Measurements from ENCODE around the gene HLA-E.

The HLA-E gene

DNA sequence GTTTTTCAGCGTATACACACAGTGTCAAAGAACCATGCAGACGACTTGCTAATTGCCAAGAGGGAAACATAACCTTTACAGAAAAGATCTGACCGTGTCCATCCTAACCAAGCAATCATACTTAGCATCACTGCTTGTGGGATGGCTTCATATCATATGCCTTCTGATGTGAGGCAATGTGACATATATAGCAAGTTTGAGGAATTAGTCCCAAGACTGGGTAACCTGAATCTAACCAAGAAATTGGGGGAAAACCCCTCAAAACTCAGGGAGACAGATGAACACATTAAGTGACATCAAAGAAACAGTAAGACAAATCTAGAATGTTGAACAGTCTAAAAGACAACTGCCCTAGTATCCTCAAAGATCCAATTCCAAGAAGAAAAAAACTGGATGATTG, 48.6 kb downstream of the HLA-E start:
- no peak for TF ChIP-seq RARB (CRISPR knock-in tag; IDR thresholded peaks at IDR 0.05)
- TF ChIP-seq TOX (CRISPR knock-in tag; IDR thresholded peaks at IDR 0.05; ENCODE audit: borderline replicate concordance), result no peak
- TF ChIP-seq, protein P1, sequence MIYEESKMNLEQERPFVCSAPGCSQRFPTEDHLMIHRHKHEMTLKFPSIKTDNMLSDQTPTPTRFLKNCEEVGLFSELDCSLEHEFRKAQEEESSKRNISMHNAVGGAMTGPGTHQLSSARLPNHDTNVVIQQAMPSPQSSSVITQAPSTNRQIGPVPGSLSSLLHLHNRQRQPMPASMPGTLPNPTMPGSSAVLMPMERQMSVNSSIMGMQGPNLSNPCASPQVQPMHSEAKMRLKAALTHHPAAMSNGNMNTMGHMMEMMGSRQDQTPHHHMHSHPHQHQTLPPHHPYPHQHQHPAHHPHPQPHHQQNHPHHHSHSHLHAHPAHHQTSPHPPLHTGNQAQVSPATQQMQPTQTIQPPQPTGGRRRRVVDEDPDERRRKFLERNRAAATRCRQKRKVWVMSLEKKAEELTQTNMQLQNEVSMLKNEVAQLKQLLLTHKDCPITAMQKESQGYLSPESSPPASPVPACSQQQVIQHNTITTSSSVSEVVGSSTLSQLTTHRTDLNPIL (CRISPR knock-in tag; IDR thresholded peaks at IDR 0.05; ENCODE audit: low read depth), result no peak
- TF ChIP-seq BACH2 (CRISPR knock-in tag; IDR thresholded peaks at IDR 0.05; ENCODE audit: borderline replicate concordance), result no peak
- no peak for TF ChIP-seq ZC3H10 (CRISPR knock-in tag; IDR thresholded peaks at IDR 0.05)
- no peak for TF ChIP-seq PPARA (CRISPR knock-in tag; IDR thresholded peaks at IDR 0.05; ENCODE audit: borderline replicate concordance)
- no peak for TF ChIP-seq ESRRG (CRISPR knock-in tag; IDR thresholded peaks at IDR 0.05)
- TF ChIP-seq TCF4 (CRISPR knock-in tag; IDR thresholded peaks at IDR 0.05; ENCODE audit: borderline replicate concordance), result no peak
- no peak for TF ChIP-seq ARNTL (CRISPR knock-in tag; IDR thresholded peaks at IDR 0.05; ENCODE audit: borderline replicate concordance, low read depth)
- no peak for TF ChIP-seq ISL1 (CRISPR knock-in tag; IDR thresholded peaks at IDR 0.05)
- no peak for TF ChIP-seq ZNF70 (CRISPR knock-in tag; IDR thresholded peaks at IDR 0.05)
- no peak for TF ChIP-seq GLIS3 (CRISPR knock-in tag; IDR thresholded peaks at IDR 0.05)
- TF ChIP-seq, protein P2, sequence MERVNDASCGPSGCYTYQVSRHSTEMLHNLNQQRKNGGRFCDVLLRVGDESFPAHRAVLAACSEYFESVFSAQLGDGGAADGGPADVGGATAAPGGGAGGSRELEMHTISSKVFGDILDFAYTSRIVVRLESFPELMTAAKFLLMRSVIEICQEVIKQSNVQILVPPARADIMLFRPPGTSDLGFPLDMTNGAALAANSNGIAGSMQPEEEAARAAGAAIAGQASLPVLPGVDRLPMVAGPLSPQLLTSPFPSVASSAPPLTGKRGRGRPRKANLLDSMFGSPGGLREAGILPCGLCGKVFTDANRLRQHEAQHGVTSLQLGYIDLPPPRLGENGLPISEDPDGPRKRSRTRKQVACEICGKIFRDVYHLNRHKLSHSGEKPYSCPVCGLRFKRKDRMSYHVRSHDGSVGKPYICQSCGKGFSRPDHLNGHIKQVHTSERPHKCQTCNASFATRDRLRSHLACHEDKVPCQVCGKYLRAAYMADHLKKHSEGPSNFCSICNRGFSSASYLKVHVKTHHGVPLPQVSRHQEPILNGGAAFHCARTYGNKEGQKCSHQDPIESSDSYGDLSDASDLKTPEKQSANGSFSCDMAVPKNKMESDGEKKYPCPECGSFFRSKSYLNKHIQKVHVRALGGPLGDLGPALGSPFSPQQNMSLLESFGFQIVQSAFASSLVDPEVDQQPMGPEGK (CRISPR knock-in tag; IDR thresholded peaks at IDR 0.05; ENCODE audit: borderline replicate concordance), result no peak
- ATAC-seq, result no peak

DNA sequence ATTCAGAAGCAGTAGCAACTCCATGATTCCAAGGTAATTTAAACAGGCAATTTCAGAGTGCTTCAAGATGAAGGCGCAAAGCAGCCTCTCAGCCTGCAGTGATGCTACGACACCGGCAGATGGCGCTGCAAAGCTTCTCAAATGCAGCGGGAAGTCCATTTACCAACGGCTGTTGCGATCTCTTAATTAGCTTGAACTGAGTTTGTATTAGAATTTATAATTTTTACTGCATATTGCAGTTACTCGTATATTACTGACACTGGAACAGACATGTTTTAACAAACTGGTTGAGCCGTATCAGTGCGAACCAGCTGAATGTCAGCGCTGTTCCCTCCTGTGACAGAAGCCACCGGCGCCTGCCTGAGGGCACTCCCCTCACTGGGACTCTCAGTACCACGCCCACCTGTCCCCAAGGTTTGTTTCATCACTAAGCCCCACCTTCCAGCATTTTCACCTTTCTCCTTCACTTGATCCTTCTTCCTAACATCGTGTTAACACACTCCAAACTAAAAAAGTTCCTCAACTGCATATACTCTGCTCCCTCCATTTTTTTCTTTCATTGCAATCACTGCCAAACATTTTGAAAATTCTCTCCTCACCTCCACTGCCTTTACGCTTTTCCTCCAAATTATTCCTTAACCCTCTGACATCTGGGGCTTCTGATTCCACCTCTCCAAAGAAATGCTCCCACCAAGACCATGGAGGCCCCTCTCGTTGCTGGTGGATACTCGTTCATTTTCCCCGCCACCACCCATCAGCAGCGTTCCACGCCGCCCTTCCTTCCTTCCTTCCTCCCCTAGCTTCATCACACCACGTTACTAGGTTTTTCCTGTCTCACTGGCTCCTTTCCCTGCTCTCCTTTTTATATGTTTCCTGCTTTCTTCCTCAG, 52.5 kb downstream of the HLA-E start:
- no peak for TF ChIP-seq ZC3H10 (CRISPR knock-in tag; IDR thresholded peaks at IDR 0.05)
- TF ChIP-seq, protein P1 (CRISPR knock-in tag; IDR thresholded peaks at IDR 0.05; ENCODE audit: low read depth), result no peak
- peak; percentile 73 for ATAC-seq

DNA sequence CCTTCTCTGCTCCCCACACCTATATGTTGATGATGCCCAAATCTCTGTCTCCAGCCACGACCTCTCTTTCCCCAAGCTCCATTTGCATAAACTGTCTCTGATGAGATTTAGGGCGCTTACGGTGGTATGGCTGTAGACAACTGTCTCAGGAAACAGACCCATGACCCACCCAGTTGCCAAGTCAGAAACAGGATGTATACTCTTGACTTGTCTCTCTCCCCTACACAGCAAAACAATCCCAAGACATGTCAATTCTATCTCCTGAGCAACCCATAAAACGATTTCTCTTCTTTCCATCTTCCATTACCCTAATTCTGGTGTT, 53.1 kb downstream of the HLA-E start:
- TF ChIP-seq ZNF8 (CRISPR knock-in tag; IDR thresholded peaks at IDR 0.05), result no peak
- TF ChIP-seq, protein P2 (CRISPR knock-in tag; IDR thresholded peaks at IDR 0.05; ENCODE audit: borderline replicate concordance), result no peak
- ATAC-seq, result no peak; the same call in 2 of the 3 replicates

DNA sequence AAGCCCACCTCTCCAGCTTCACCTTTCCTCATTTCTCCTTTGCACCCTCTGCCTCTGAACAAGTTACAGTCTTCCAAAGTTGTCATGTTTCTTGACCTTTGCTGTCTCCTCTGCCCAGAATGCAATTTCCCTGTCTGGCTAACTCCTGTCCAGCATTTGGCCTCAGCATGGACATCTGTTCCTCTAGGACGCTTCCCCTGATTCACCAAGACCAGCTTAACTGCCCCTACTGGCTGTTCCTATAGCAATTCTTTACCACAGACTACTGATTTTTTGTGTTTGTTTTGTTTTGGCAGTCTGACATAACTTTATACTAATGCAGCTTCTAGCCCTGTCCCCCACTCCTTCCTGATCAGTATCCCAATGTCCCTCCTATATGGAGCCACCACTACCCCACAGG, 53.6 kb downstream of the HLA-E start:
- TF ChIP-seq, protein P3, sequence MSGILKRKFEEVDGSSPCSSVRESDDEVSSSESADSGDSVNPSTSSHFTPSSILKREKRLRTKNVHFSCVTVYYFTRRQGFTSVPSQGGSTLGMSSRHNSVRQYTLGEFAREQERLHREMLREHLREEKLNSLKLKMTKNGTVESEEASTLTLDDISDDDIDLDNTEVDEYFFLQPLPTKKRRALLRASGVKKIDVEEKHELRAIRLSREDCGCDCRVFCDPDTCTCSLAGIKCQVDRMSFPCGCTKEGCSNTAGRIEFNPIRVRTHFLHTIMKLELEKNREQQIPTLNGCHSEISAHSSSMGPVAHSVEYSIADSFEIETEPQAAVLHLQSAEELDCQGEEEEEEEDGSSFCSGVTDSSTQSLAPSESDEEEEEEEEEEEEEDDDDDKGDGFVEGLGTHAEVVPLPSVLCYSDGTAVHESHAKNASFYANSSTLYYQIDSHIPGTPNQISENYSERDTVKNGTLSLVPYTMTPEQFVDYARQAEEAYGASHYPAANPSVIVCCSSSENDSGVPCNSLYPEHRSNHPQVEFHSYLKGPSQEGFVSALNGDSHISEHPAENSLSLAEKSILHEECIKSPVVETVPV (CRISPR knock-in tag; IDR thresholded peaks at IDR 0.05), result no peak
- TF ChIP-seq GLIS3 (CRISPR knock-in tag; IDR thresholded peaks at IDR 0.05) (no peak), ZFP30 (CRISPR knock-in tag; IDR thresholded peaks at IDR 0.05) (no peak), BACH2 (CRISPR knock-in tag; IDR thresholded peaks at IDR 0.05; ENCODE audit: borderline replicate concordance) (no peak), TOX (CRISPR knock-in tag; IDR thresholded peaks at IDR 0.05; ENCODE audit: borderline replicate concordance) (no peak), ZNF70 (CRISPR knock-in tag; IDR thresholded peaks at IDR 0.05) (no peak), TCF4 (CRISPR knock-in tag; IDR thresholded peaks at IDR 0.05; ENCODE audit: borderline replicate concordance) (no peak), ESRRG (CRISPR knock-in tag; IDR thresholded peaks at IDR 0.05) (no peak)
- TF ChIP-seq, protein P4, sequence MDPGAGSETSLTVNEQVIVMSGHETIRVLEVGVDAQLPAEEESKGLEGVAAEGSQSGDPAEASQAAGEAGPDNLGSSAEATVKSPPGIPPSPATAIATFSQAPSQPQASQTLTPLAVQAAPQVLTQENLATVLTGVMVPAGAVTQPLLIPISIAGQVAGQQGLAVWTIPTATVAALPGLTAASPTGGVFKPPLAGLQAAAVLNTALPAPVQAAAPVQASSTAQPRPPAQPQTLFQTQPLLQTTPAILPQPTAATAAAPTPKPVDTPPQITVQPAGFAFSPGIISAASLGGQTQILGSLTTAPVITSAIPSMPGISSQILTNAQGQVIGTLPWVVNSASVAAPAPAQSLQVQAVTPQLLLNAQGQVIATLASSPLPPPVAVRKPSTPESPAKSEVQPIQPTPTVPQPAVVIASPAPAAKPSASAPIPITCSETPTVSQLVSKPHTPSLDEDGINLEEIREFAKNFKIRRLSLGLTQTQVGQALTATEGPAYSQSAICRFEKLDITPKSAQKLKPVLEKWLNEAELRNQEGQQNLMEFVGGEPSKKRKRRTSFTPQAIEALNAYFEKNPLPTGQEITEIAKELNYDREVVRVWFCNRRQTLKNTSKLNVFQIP (CRISPR knock-in tag; IDR thresholded peaks at IDR 0.05; ENCODE audit: borderline replicate concordance, low read depth), result no peak
- ATAC-seq, result no peak

Data from SK-N-SH treated with all-trans-retinoic acid at 6 μM for 48 hours (cell line).